HS-5 (cell line): ENCODE results near the gene PSMA7.

Source experiments
- DNase-seq: peaks from one replicate; pipeline ENCODE4 v3.0.0-alpha.2; 2012; ENCODE audit warnings: low read depth

The PSMA7 gene

GRCh38 chr20:62087227-62087626 lies 56.0 kb downstream of the PSMA7 start:
- no peak for DNase-seq
